B cell (primary cell): ENCODE results near the gene MRNIP.

Experiments
- CTCF ChIP-seq: fragments of 200-600 bp; IDR thresholded peaks from one replicate; pipeline ENCODE4 v1.8.0; 2022; ENCODE audit warnings: antibody characterized with exemption, mild to moderate bottlenecking
- EZH2 ChIP-seq: IDR thresholded peaks from 2 replicates; pipeline ENCODE4 v1.6.1; 2012; ENCODE audit warnings: borderline replicate concordance, low read depth, mild to moderate bottlenecking, moderate library complexity, low read length; ENCODE audit not compliant: insufficient read depth, poor library complexity, severe bottlenecking

GRCh38 chr5:179840321-179840720, 18.3 kb downstream of the MRNIP start:
- TF ChIP-seq EZH2: no peak
- no peak for TF ChIP-seq CTCF
